Effector CD8-positive, alpha-beta T cell (primary cell): ENCODE measurements around the gene LRRC8E.

ENCODE experiments used
- DNase-seq: peaks from one replicate; lab custom pipeline; 2025; lab: John Stamatoyannopoulos, UW

LRRC8E gene

DNA sequence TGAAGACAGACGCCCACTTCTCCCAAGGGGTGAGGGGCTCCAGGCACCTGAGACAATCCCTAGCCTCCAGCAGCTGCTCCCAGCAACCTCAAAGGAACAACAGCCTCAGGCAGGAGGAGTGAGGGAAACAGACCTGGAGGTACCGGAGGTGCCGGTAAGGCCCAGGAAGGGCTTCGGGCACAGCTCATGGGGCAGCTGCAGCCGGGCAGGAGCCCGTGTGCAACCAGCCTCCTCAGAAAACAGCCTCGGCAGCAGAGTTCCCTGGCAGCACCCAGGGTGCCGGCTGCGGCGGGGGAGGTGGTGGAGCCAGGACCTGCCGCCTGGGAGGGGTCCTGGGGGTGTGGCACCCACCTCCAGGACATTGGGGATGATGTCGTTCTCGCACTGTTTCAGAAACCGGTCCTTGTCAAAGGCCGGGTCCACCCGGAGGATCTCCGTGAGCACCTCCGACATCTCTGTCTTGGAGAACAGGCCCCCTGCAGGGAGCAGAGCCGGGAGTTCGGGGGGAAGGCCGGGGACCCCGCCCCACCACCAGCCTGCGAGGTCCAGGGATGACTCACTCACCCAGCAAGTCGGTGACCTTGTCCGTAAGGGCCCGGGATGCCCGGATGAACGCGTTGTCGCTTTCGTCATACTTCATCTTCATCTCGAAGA lies 44.1 kb downstream of the LRRC8E start:
- DNase-seq, result no peak

DNA sequence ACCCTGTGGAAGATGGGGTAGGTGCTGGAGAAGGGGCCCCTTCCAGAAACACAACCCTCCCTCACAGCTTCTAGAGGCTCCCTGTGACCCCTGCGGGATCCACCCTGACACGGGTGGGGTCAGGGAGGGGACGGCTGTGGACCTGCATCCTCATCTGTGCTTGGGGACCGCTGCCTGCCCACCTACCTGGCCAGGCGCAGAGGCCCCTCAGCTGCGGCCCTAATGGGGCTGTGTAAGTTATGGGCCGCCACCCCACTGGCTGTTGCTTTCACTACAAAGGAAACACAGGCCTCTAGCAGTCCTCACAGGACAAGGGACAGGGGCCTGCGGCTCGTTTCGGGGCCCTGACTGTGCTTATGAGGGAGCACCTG lies 44.6 kb downstream of the LRRC8E start:
- no peak for DNase-seq

DNA sequence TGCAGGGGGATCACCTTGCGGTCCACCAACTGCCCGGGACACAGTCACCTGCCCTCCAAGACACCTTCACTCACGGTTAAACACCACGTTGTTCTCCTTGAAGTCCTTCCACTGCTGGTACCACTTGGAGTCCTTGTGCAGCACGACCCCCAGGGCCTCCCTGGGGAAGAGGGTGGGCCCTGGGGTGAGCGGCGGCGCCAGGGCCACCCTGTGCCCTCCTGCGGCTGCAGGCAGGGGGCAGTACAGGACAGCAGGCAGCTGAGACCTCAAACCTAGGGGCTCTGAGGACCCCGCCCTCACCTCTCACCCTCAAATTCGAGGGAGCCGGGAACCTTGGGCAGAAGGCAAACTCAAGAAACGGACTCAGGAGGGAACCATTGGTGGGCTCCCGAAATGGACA lies 45.1 kb downstream of the LRRC8E start:
- DNase-seq, result no peak

DNA sequence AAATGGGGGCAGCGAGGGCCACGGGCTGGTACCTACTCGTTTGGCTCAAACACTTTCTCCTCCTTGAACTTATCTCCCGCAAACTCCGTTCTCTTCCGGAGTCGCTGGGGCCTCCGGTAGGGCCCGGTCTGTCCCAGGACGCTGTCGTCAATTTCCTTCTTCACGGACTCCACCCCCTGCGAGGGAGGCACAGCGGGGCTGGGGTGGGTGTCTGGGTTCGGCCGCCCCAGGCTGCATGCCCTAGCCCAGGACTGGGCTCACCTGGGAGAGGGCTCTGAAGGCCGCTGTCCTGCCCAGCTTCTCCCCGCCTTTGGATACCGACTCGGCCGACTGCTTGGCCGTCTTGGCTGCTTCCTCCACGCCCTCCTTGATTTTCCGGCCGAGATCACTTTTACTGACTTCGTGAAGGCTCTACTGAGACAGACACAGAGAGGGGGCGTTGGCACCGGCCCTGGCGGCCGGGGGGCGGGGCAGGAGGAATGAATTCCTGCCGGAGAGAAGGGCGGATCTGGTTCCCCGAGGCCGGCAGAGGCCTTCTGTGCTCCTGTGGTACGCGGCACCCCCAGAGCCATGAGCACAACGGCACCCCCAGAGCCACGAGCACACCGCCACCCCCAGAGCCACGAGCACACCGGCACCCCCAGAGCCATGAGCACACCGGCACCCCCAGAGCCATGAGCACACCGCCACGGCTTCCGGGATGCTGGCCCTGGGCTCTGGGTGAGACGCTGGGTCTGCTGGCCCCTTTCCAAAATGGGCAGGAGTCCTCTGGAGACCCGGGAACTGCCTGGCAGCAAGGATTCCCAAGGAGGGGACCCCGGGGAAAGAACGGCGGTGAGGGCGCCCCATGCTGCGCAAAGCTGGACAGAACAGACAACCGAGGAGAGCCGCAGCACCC lies 45.8 kb downstream of the LRRC8E start:
- no peak for DNase-seq

GRCh38 chr19:7934766-7935165 lies 46.5 kb downstream of the LRRC8E start:
- no peak for DNase-seq

GRCh38 chr19:7940841-7941240 lies 52.5 kb downstream of the LRRC8E start:
- DNase-seq, result no peak

- DNase-seq, result no peak
These were observed 53.7 kb downstream of the LRRC8E start for GRCh38 chr19:7941895-7942596.

- no peak for DNase-seq
These were observed 54.7 kb downstream of the LRRC8E start for GRCh38 chr19:7942981-7943443.

DNA sequence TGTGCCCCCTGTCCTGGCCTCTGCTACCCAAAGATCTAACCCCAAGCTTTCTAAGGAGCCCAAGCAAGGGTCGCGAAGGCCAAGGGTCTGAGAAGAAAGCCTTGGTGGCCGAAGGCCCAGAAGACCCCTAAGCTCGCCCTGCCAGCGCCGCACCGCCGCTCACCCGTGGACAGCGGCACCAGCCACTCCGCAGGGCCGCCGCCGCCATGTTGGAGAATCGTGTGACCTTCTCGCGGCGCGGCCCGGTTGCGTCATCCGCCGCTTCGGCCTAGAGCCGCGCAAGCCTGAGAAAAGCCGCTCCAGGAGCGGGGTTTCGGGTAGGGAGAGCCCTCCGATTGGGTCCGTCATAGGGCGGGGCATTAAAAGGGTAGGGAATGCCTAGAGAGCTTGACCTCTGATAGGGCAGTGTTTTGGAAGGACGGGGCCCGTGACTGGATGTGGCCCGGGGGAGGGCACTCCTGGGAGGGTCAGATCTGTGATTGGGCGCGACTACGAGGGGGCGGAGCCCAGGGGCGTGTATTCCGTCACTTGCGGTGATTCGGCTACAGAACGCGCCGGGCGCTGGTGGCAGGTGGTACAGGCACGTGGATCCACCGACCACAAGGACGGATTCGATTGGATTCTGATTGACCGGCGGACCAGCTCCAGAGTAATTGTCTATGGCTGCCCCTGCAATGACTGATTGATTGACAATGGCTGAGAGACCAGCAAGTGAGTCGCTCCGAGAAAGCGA lies 55.3 kb downstream of the LRRC8E start, which contains the start of gene TIMM44:
Gene TIMM44 (minus strand): TSS at position 223 of the 733 bp plus-strand sequence. CDS start 15 bp downstream, at position 208.
- DNase-seq, result peak; percentile 97

GRCh38 chr19:7944177-7944761 lies 56.0 kb downstream of the LRRC8E start:
- peak; percentile 82 for DNase-seq

- no peak for DNase-seq
These were observed 59.6 kb downstream of the LRRC8E start for GRCh38 chr19:7947939-7948338.
